ENCODE measurements around the gene EFNA3.

Gene EFNA3

DNA sequence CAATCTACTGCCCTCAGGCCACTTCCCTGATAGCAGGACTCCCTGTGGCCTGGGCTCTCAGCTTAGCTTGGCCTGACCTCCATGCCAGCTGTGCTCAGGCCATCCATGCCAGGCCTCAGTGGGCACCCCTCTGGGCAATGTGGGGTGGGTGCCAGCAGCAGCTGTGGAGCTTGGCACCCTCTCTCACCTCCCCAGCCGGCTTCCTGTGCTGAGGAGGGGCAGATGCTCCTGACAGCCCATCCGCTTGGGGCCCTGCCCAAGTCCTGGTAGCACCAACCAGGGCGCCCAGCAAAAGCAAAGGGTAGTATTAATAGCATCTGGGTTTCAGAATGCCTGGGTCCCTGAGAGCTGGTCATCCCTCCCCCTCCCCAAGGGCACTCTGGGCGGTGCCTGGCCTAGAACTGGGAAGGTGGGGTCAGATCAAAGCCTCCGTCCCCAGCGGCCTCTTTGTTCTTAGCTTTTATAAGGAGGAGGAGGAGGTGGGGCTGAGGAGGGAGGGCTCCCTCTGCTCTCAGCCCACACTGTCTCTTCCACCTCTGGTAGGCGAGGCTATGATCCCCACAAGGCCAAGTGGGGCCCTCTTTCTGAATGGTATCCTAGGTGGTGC lies 9.0 kb upstream of the EFNA3 start (continued):
- TF ChIP-seq EGR2 (tag by site-specific recombination; IDR thresholded peaks at IDR 0.05; ENCODE audit: low read depth) (peak; percentile 81), SP3 (tag by site-specific recombination; IDR thresholded peaks at IDR 0.05) (peak; percentile 42), ZNF37A (tag by site-specific recombination; IDR thresholded peaks at IDR 0.05) (no peak), IKZF3 (tag by site-specific recombination; IDR thresholded peaks at IDR 0.05) (no peak), ZNF324 (tag by site-specific recombination; IDR thresholded peaks at IDR 0.05) (no peak), OSR2 (tag by site-specific recombination; IDR thresholded peaks at IDR 0.05) (peak; percentile 6; the same call in 1 of the 2 replicates)
- TF ChIP-seq, protein P1, sequence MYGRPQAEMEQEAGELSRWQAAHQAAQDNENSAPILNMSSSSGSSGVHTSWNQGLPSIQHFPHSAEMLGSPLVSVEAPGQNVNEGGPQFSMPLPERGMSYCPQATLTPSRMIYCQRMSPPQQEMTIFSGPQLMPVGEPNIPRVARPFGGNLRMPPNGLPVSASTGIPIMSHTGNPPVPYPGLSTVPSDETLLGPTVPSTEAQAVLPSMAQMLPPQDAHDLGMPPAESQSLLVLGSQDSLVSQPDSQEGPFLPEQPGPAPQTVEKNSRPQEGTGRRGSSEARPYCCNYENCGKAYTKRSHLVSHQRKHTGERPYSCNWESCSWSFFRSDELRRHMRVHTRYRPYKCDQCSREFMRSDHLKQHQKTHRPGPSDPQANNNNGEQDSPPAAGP (tag by site-specific recombination; IDR thresholded peaks at IDR 0.05) = peak; percentile 86

DNA sequence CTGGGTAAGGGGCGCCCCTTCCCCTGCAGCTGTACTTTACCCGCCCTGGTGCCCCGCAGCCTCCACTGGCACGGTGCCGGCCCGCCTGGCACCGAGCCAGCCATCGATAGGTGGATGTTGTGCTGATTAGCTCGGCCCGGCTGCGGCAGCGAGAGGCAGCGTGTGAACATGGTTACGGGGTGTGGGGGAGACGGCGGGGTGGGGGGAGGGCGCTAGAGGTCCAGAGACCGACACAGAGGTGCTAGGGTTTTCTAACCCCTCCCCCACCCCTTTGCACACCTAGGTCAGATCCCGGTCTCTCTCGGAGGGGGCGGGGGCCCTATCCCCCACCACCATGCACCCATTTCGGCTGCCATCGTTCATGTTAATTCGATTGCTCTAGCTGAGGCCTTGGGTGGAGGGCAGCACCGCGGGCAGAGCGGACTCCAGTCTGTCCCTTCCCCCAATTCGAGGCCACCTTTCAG lies 8.4 kb upstream of the EFNA3 start:
- H3K9me3 ChIP-seq (ENCODE audit: control insufficient read depth, insufficient read depth, low read depth, low read length) = no peaks in the 10 kb centered on the region
- ChIA-PET CTCF (interaction anchor here (0.7 to 8.0 kb wide), 6 partner anchors 9 to 103 kb away, joined by 3 to 66 read pairs (median 6); partner anchors contain the start of genes EFNA3 and KRTCAP2), POLR2A (interaction anchor here (0.6 kb wide), 1 partner anchor 11 kb away, joined by 3 read pairs; no protein-coding TSS in a partner anchor)
- H3K36me3 ChIP-seq (ENCODE audit: control insufficient read depth in 2 of 2, insufficient read depth in 1 of 2, low read length in 2 of 2) = peaks cover 0 to 5% of the 10 kb centered on the region in 2 experiments; a peak in 1 of 3 replicates
- no peak overlapping the region for H3K4me3 ChIP-seq (ENCODE audit: low read depth, low read length)
- H3K4me1 ChIP-seq (ENCODE audit: control insufficient read depth, insufficient read depth, low read length) = peaks cover 4% of the 10 kb centered on the region; the same call in 1 of the 2 replicates
- H3K27ac ChIP-seq (ENCODE audit: extremely low read depth, low read depth, low read length) = no peak overlapping the region; the same call in 1 of the 2 replicates
- TF ChIP-seq ZNF266 (tag by site-specific recombination; IDR thresholded peaks at IDR 0.05; ENCODE audit: low read depth) (no peak), MYNN (tag by site-specific recombination; IDR thresholded peaks at IDR 0.05; ENCODE audit: borderline replicate concordance) (no peak), ZNF37A (tag by site-specific recombination; IDR thresholded peaks at IDR 0.05) (peak; percentile 37; the same call in 1 of the 2 replicates), ZNF624 (tag by site-specific recombination; IDR thresholded peaks at IDR 0.05) (no peak), ZNF548 (tag by site-specific recombination; IDR thresholded peaks at IDR 0.05) (no peak), ZNF677 (tag by site-specific recombination; IDR thresholded peaks at IDR 0.05) (no peak), SP7 (tag by site-specific recombination; IDR thresholded peaks at IDR 0.05) (no peak; the same call in 1 of the 2 replicates), ZEB2 (tag by site-specific recombination; IDR thresholded peaks at IDR 0.05) (no peak), ZNF324 (tag by site-specific recombination; IDR thresholded peaks at IDR 0.05) (no peak), ZNF48 (tag by site-specific recombination; IDR thresholded peaks at IDR 0.05) (no peak), GLI4 (tag by site-specific recombination; IDR thresholded peaks at IDR 0.05) (no peak), GLIS1 (tag by site-specific recombination; IDR thresholded peaks at IDR 0.05) (0 out of 2 replicates have a peak, but pooled peaks have one; percentile 3), ZNF121 (tag by site-specific recombination; IDR thresholded peaks at IDR 0.05) (no peak)
- TF ChIP-seq, protein P2, sequence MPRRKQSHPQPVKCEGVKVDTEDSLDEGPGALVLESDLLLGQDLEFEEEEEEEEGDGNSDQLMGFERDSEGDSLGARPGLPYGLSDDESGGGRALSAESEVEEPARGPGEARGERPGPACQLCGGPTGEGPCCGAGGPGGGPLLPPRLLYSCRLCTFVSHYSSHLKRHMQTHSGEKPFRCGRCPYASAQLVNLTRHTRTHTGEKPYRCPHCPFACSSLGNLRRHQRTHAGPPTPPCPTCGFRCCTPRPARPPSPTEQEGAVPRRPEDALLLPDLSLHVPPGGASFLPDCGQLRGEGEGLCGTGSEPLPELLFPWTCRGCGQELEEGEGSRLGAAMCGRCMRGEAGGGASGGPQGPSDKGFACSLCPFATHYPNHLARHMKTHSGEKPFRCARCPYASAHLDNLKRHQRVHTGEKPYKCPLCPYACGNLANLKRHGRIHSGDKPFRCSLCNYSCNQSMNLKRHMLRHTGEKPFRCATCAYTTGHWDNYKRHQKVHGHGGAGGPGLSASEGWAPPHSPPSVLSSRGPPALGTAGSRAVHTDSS (tag by site-specific recombination; IDR thresholded peaks at IDR 0.05) = no peak
- TF ChIP-seq, protein P3, sequence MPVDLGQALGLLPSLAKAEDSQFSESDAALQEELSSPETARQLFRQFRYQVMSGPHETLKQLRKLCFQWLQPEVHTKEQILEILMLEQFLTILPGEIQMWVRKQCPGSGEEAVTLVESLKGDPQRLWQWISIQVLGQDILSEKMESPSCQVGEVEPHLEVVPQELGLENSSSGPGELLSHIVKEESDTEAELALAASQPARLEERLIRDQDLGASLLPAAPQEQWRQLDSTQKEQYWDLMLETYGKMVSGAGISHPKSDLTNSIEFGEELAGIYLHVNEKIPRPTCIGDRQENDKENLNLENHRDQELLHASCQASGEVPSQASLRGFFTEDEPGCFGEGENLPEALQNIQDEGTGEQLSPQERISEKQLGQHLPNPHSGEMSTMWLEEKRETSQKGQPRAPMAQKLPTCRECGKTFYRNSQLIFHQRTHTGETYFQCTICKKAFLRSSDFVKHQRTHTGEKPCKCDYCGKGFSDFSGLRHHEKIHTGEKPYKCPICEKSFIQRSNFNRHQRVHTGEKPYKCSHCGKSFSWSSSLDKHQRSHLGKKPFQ (tag by site-specific recombination; IDR thresholded peaks at IDR 0.05) = no peak
- TF ChIP-seq, protein P1 (tag by site-specific recombination; IDR thresholded peaks at IDR 0.05) = no peak
- TF ChIP-seq, protein P4, sequence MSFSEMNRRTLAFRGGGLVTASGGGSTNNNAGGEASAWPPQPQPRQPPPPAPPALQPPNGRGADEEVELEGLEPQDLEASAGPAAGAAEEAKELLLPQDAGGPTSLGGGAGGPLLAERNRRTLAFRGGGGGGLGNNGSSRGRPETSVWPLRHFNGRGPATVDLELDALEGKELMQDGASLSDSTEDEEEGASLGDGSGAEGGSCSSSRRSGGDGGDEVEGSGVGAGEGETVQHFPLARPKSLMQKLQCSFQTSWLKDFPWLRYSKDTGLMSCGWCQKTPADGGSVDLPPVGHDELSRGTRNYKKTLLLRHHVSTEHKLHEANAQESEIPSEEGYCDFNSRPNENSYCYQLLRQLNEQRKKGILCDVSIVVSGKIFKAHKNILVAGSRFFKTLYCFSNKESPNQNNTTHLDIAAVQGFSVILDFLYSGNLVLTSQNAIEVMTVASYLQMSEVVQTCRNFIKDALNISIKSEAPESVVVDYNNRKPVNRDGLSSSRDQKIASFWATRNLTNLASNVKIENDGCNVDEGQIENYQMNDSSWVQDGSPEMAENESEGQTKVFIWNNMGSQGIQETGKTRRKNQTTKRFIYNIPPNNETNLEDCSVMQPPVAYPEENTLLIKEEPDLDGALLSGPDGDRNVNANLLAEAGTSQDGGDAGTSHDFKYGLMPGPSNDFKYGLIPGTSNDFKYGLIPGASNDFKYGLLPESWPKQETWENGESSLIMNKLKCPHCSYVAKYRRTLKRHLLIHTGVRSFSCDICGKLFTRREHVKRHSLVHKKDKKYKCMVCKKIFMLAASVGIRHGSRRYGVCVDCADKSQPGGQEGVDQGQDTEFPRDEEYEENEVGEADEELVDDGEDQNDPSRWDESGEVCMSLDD (tag by site-specific recombination; IDR thresholded peaks at IDR 0.05) = no peak
- TF ChIP-seq, protein P5, sequence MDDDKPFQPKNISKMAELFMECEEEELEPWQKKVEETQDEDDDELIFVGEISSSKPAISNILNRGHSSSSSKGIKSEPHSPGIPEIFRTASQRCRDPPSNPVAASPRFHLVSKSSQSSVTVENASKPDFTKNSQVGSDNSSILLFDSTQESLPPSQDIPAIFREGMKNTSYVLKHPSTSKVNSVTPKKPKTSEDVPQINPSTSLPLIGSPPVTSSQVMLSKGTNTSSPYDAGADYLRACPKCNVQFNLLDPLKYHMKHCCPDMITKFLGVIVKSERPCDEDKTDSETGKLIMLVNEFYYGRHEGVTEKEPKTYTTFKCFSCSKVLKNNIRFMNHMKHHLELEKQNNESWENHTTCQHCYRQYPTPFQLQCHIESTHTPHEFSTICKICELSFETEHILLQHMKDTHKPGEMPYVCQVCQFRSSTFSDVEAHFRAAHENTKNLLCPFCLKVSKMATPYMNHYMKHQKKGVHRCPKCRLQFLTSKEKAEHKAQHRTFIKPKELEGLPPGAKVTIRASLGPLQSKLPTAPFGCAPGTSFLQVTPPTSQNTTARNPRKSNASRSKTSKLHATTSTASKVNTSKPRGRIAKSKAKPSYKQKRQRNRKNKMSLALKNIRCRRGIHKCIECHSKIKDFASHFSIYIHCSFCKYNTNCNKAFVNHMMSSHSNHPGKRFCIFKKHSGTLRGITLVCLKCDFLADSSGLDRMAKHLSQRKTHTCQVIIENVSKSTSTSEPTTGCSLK (tag by site-specific recombination; IDR thresholded peaks at IDR 0.05) = no peak
- TF ChIP-seq, protein P6, sequence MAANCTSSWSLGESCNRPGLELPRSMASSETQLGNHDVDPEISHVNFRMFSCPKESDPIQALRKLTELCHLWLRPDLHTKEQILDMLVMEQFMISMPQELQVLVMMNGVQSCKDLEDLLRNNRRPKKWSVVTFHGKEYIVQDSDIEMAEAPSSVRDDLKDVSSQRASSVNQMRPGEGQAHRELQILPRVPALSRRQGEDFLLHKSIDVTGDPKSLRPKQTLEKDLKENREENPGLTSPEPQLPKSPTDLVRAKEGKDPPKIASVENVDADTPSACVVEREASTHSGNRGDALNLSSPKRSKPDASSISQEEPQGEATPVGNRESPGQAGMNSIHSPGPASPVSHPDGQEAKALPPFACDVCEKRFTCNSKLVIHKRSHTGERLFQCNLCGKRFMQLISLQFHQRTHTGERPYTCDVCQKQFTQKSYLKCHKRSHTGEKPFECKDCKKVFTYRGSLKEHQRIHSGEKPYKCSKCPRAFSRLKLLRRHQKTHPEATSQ (tag by site-specific recombination; IDR thresholded peaks at IDR 0.05) = no peak

Data from HEK293 (cell line).